ENCODE results near the gene SYK. TPM values are rescaled to one million over a fixed set of nuclear protein-coding genes. Genes with fewer than 3 reads are reported as not detected.

SYK gene
- total and polyA plus RNA-seq, 2 of the 4 experiments (the other 2 are of a cell fraction): not detected

DNA sequence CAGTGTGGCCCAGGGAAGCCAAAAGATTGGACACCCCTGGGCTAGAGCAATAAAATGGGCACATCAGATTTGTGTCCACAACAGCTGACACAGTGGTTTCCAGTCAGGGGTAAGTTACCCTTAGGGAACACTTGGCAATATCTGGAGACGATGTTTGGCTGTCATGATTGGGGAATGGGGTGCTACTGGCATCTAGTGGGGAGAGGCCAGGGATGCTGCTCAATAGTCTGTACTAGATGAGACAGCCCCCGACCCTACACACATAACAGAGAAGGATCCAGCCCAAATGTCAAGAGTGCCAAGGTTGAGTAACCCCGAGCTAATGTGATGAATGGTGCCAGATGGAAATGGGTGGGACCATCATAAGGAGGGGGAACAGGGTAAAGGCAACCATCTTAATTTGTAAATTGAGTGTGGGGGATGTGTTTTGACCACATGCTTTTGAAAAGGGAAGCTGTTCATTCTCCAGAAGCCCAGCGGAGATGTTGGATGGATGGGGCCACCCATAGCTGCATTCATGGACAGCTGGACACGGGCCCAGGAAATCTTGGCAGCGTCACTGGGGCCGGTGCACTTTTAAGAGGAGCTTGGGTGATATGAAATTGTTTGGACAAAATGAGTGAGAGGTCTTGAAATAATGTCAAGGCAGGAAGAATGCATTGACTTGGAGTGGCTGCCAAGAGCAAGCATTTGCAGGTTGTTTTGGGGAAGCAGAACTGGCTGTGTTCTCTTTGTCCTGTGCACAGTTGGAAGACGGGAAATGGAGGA, 33.4 kb downstream of the SYK start:
- Histone ChIP-seq H4K8ac (ENCODE audit: low read depth in 2 of 2, low read length in 2 of 2) (no peak overlapping the region), H3K9me3 (ENCODE audit: control insufficient read depth, insufficient read depth, low read length) (no peaks in the 10 kb centered on the region), H3K23ac (ENCODE audit: low read depth, low read length) (no peak overlapping the region), H3K36me3 (ENCODE audit: control insufficient read depth, insufficient read depth, low read length) (no peaks in the 10 kb centered on the region), H2BK20ac (ENCODE audit: low read depth, low read length) (no peak overlapping the region), H3K4me2 (ENCODE audit: low read depth, low read length) (no peak overlapping the region), H3K4ac (ENCODE audit: low read depth, low read length) (no peak overlapping the region), H3K4me3 (ENCODE audit: insufficient read depth, low read depth, low read length) (no peak overlapping the region), H3K9me1 (ENCODE audit: insufficient read depth, low read length) (no peaks in the 10 kb centered on the region), H3K9ac (ENCODE audit: low read depth, low read length) (no peak overlapping the region), H3K79me1 (ENCODE audit: low read depth in 1 of 2, low read length in 2 of 2) (no peaks in the 10 kb centered on the region), H2BK15ac (ENCODE audit: low read depth, low read length) (no peak overlapping the region), H2BK120ac (ENCODE audit: low read depth, low read length) (no peak overlapping the region), H2AK5ac (ENCODE audit: low read depth, low read length) (no peak overlapping the region), H3K27me3 (ENCODE audit: control insufficient read depth, insufficient read depth, low read length) (no peaks in the 10 kb centered on the region; the same call in 1 of the 2 replicates), H3K4me1 (ENCODE audit: control insufficient read depth, insufficient read depth, low read length) (no peaks in the 10 kb centered on the region), H4K5ac (ENCODE audit: low read depth, low read length) (no peak overlapping the region), H2AK9ac (replicated peaks; ENCODE audit: low read depth, low read length, poor library complexity) (no peak overlapping the region), H3K56ac (ENCODE audit: extremely low read depth, insufficient read depth, low read length) (no peak overlapping the region), H4K91ac (ENCODE audit: insufficient read depth, low read depth, low read length) (no peak overlapping the region), H3K18ac (ENCODE audit: low read depth, low read length) (no peak overlapping the region), H2BK5ac (ENCODE audit: low read depth, low read length, poor library complexity, severe bottlenecking) (no peak overlapping the region), H2AFZ (replicated peaks; ENCODE audit: low read length, poor library complexity) (no peak overlapping the region), H4K20me1 (ENCODE audit: insufficient read depth, low read length) (no peaks in the 10 kb centered on the region), H3K14ac (replicated peaks; ENCODE audit: low read depth, low read length) (no peak overlapping the region), H3K27ac (ENCODE audit: insufficient read depth, low read length) (no peak overlapping the region)
- TF ChIP-seq CEBPB (IDR thresholded peaks at IDR 0.05; ENCODE audit: low read depth, low read length): no peak
- TF ChIP-seq, protein P1, sequence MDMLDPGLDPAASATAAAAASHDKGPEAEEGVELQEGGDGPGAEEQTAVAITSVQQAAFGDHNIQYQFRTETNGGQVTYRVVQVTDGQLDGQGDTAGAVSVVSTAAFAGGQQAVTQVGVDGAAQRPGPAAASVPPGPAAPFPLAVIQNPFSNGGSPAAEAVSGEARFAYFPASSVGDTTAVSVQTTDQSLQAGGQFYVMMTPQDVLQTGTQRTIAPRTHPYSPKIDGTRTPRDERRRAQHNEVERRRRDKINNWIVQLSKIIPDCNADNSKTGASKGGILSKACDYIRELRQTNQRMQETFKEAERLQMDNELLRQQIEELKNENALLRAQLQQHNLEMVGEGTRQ (IDR thresholded peaks at IDR 0.05; ENCODE audit: low read depth, low read length): no peak
- TF ChIP-seq FOS (IDR thresholded peaks at IDR 0.05; ENCODE audit: low read depth, low read length): no peak
- TF ChIP-seq POLR2A (IDR thresholded peaks at IDR 0.05; ENCODE audit: low read depth, low read length): no peak
- no peak for TF ChIP-seq CTCF (conservative IDR thresholded peaks at IDR 0.05; ENCODE audit: low read depth, low read length)
- TF ChIP-seq RAD21 (IDR thresholded peaks at IDR 0.05; ENCODE audit: low read length): no peak
- no peak for TF ChIP-seq RCOR1 (IDR thresholded peaks at IDR 0.05; ENCODE audit: insufficient replicate concordance, low read length)
- TF ChIP-seq RFX5 (IDR thresholded peaks at IDR 0.05; ENCODE audit: low read depth, low read length): no peak
- TF ChIP-seq CHD1 (IDR thresholded peaks at IDR 0.05; ENCODE audit: low read depth, low read length): no peak
- TF ChIP-seq MAFK (IDR thresholded peaks at IDR 0.05; ENCODE audit: low read depth, low read length): no peak
- no peak for TF ChIP-seq MXI1 (IDR thresholded peaks at IDR 0.05; ENCODE audit: borderline replicate concordance, low read depth, low read length)
- no peak for TF ChIP-seq BHLHE40 (IDR thresholded peaks at IDR 0.05; ENCODE audit: low read depth, low read length)
- TF ChIP-seq NFE2L2 (IDR thresholded peaks at IDR 0.05; ENCODE audit: low read depth, low read length): no peak
- 0% methylated on average over 1 of the region's 8 CpGs; no CpG with 5 or more reads in 1 of the 2 experiments for WGBS, 2 experiments (ENCODE audit: extremely low coverage in 2 of 2, insufficient read length in 1 of 2)
- dilution Hi-C loops (cut with HindIII; ENCODE audit: low sequenced_read_pairs, unreplicated experiment): no loop called here
- ChIA-PET CTCF (no interaction called here), POLR2A (ENCODE audit: unreplicated experiment) (no interaction called here)
- no TSS peak for BruUV-seq (replicated peaks)
- in situ Hi-C loops (cut with MboI; ENCODE audit: low sequenced_read_pairs): no loop called here
- intact Hi-C loops (cut with micrococcal nuclease): no loop called here
- ATAC-seq (ENCODE audit: low read depth) (no peak), DNase-seq (no peak)
